GM18867 (cell line): Measurements from ENCODE around the gene PPP1R9B.

Source experiments
- ATAC-seq: cut with Tn5 transposase; IDR thresholded peaks from one replicate; pipeline ENCODE4 v1.9.1; 2021; ENCODE audit warnings: mild to moderate bottlenecking, moderate library complexity; ENCODE audit not compliant: unreplicated experiment

The PPP1R9B gene

GRCh38 chr17:50150354-50151040, at the start of gene PPP1R9B:
PPP1R9B (minus strand) TSS chr17:50150677; CDS start chr17:50150513, 164 bp downstream.
- no peak for ATAC-seq

GRCh38 chr17:50199803-50200456, 49.5 kb upstream of the PPP1R9B start:
- ATAC-seq: peak; percentile 51

GRCh38 chr17:50199211-50199802, 48.8 kb upstream of the PPP1R9B start:
- no peak for ATAC-seq

GRCh38 chr17:50198026-50198669, 47.7 kb upstream of the PPP1R9B start:
- no peak for ATAC-seq

- no peak for ATAC-seq
These were observed 46.3 kb upstream of the PPP1R9B start for GRCh38 chr17:50196826-50197225.

- no peak for ATAC-seq
These were observed 45.6 kb upstream of the PPP1R9B start for GRCh38 chr17:50196036-50196435.

GRCh38 chr17:50194934-50195865, 44.7 kb upstream of the PPP1R9B start:
- no peak for ATAC-seq

GRCh38 chr17:50194140-50194933, 43.9 kb upstream of the PPP1R9B start:
- no peak for ATAC-seq

GRCh38 chr17:50192618-50193291, 42.3 kb upstream of the PPP1R9B start:
- ATAC-seq: no peak

GRCh38 chr17:50192144-50192617, 41.7 kb upstream of the PPP1R9B start:
- no peak for ATAC-seq

GRCh38 chr17:50191359-50192143, 41.1 kb upstream of the PPP1R9B start:
- no peak for ATAC-seq

- ATAC-seq: no peak
These were observed 40.3 kb upstream of the PPP1R9B start for GRCh38 chr17:50190603-50191358.

GRCh38 chr17:50190293-50190602, 39.8 kb upstream of the PPP1R9B start:
- ATAC-seq: no peak

- ATAC-seq: no peak
These were observed 39.2 kb upstream of the PPP1R9B start for GRCh38 chr17:50189550-50190292.

GRCh38 chr17:50188921-50189549, 38.6 kb upstream of the PPP1R9B start:
- no peak for ATAC-seq

GRCh38 chr17:50188531-50188920, 38.0 kb upstream of the PPP1R9B start:
- no peak for ATAC-seq
